Endometrial microvascular endothelial cells (primary cell): Measurements from ENCODE around the gene PRSS2. TPM values are rescaled to one million over a fixed set of nuclear protein-coding genes. Genes with fewer than 3 reads are reported as not detected.

Experiments used
- in situ Hi-C: cut with HindIII; loops from 2 replicates; pipeline ENCODE4 v1.10.0; 2017; ENCODE audit warnings: low sequenced_read_pairs, low pct_unique_long_range_greater_than_20kb; ENCODE audit errors: inconsistent ontology term
- total RNA-seq: library from RNA; depleted of rRNA; stranded (reverse); fragments of >200 nt; gene quantifications from one replicate; pipeline ENCODE4 v1.2.3, GENCODE V29; 2015; ENCODE audit errors: inconsistent ontology term

PRSS2 gene
- total RNA-seq, 1 donor from 2014 or later, result not detected

GRCh38 chr7:142812437-142813215 is 41.9 kb downstream of the PRSS2 start:
- in situ Hi-C loops, result no loop called here

GRCh38 chr7:142813226-142813625 is 42.5 kb downstream of the PRSS2 start:
- in situ Hi-C loops, result no loop called here

- in situ Hi-C loops, result no loop called here
These were observed 42.9 kb downstream of the PRSS2 start for GRCh38 chr7:142813699-142814098.

- in situ Hi-C loops, result no loop called here
These were observed 43.7 kb downstream of the PRSS2 start for GRCh38 chr7:142814451-142814850.

- in situ Hi-C loops, result no loop called here
These were observed 44.4 kb downstream of the PRSS2 start for GRCh38 chr7:142815134-142815533.

- in situ Hi-C loops, result no loop called here
These were observed 46.7 kb downstream of the PRSS2 start for GRCh38 chr7:142817506-142817905.

GRCh38 chr7:142819530-142819929 is 48.8 kb downstream of the PRSS2 start:
- in situ Hi-C loops, result no loop called here

GRCh38 chr7:142822714-142823113 is 51.9 kb downstream of the PRSS2 start:
- in situ Hi-C loops, result no loop called here

Other genes starting within 250 kb of the PRSS2 start
- gene PRSS1, start 21.5 kb upstream of the PRSS2 start, total RNA-seq, result not detected
- not detected for gene EPHB6, start 84.1 kb downstream of the PRSS2 start, total RNA-seq
- gene TRPV6, start 114.8 kb downstream of the PRSS2 start, total RNA-seq, result not detected
- gene TRPV5, start 162.8 kb downstream of the PRSS2 start, total RNA-seq, result not detected
- not detected for gene LLCFC1, start 168.5 kb downstream of the PRSS2 start, total RNA-seq
- gene KEL, start 191.4 kb downstream of the PRSS2 start, total RNA-seq, result not detected